Measurements from ENCODE around the gene BBS1.
A peak's percentile ranks its signal among the peaks of the same experiment; 100 is the strongest.

The BBS1 gene

GRCh38 chr11:66479394-66480116 lies 30.9 kb upstream of the BBS1 start:
- DNase-seq (ENCODE audit: low read depth), result peak; percentile 59
- TF ChIP-seq MAX (IDR thresholded peaks at IDR 0.05; ENCODE audit: low read depth, low read length) (no peak), CTCF (IDR thresholded peaks at IDR 0.05; ENCODE audit: low read depth, low read length) (no peak), MYC (IDR thresholded peaks at IDR 0.05; ENCODE audit: low read depth, low read length) (no peak), POLR2A (IDR thresholded peaks at IDR 0.05; ENCODE audit: extremely low read depth, insufficient read length) (no peak)
- peak overlapping the region; percentile 92 for H3K4me3 ChIP-seq (ENCODE audit: low read depth, low read length)

- DNase-seq (ENCODE audit: low read depth), result peak; percentile 99
- peak within 1 kb of the TSS; percentile 92 for H3K4me3 ChIP-seq (ENCODE audit: low read depth, low read length)
- no peak for TF ChIP-seq CTCF (IDR thresholded peaks at IDR 0.05; ENCODE audit: low read depth, low read length)
- TF ChIP-seq MAX (IDR thresholded peaks at IDR 0.05; ENCODE audit: low read depth, low read length), result peak; percentile 54
- TF ChIP-seq POLR2A (IDR thresholded peaks at IDR 0.05; ENCODE audit: extremely low read depth, insufficient read length), result peak; percentile 93
- TF ChIP-seq MYC (IDR thresholded peaks at IDR 0.05; ENCODE audit: low read depth, low read length), result peak; percentile 60
Measured at GRCh38 chr11:66480117-66480938, 30.1 kb upstream of the BBS1 start, which contains the start of gene DPP3. Gene DPP3 (plus strand): TSS chr11:66480434. CDS start chr11:66482201, 1,767 bp downstream.

GRCh38 chr11:66484806-66485380 lies 25.5 kb upstream of the BBS1 start:
- TF ChIP-seq MAX (IDR thresholded peaks at IDR 0.05; ENCODE audit: low read depth, low read length) (no peak), POLR2A (IDR thresholded peaks at IDR 0.05; ENCODE audit: extremely low read depth, insufficient read length) (no peak), CTCF (IDR thresholded peaks at IDR 0.05; ENCODE audit: low read depth, low read length) (no peak), MYC (IDR thresholded peaks at IDR 0.05; ENCODE audit: low read depth, low read length) (no peak)
- no peak for DNase-seq (ENCODE audit: low read depth)
- no peak overlapping the region for H3K4me3 ChIP-seq (ENCODE audit: low read depth, low read length)

- TF ChIP-seq POLR2A (IDR thresholded peaks at IDR 0.05; ENCODE audit: extremely low read depth, insufficient read length), result no peak
- no peak for TF ChIP-seq CTCF (IDR thresholded peaks at IDR 0.05; ENCODE audit: low read depth, low read length)
- TF ChIP-seq MYC (IDR thresholded peaks at IDR 0.05; ENCODE audit: low read depth, low read length), result no peak
- TF ChIP-seq MAX (IDR thresholded peaks at IDR 0.05; ENCODE audit: low read depth, low read length), result no peak
- no peak overlapping the region for H3K4me3 ChIP-seq (ENCODE audit: low read depth, low read length)
- no peak for DNase-seq (ENCODE audit: low read depth)
Measured at GRCh38 chr11:66488957-66489356, 21.5 kb upstream of the BBS1 start.

- DNase-seq (ENCODE audit: low read depth), result no peak
- no peak overlapping the region for H3K4me3 ChIP-seq (ENCODE audit: low read depth, low read length)
- TF ChIP-seq CTCF (IDR thresholded peaks at IDR 0.05; ENCODE audit: low read depth, low read length) (no peak), MAX (IDR thresholded peaks at IDR 0.05; ENCODE audit: low read depth, low read length) (no peak), MYC (IDR thresholded peaks at IDR 0.05; ENCODE audit: low read depth, low read length) (no peak), POLR2A (IDR thresholded peaks at IDR 0.05; ENCODE audit: extremely low read depth, insufficient read length) (no peak)
Measured at GRCh38 chr11:66489636-66490035, 20.8 kb upstream of the BBS1 start.
